Measurements from ENCODE around the gene ACIN1. TPM values are rescaled to one million over a fixed set of nuclear protein-coding genes. Genes with fewer than 3 reads are reported as not detected.

ACIN1 gene
- total RNA-seq, 1 experiment from 2014 or later: 179 TPM

DNA sequence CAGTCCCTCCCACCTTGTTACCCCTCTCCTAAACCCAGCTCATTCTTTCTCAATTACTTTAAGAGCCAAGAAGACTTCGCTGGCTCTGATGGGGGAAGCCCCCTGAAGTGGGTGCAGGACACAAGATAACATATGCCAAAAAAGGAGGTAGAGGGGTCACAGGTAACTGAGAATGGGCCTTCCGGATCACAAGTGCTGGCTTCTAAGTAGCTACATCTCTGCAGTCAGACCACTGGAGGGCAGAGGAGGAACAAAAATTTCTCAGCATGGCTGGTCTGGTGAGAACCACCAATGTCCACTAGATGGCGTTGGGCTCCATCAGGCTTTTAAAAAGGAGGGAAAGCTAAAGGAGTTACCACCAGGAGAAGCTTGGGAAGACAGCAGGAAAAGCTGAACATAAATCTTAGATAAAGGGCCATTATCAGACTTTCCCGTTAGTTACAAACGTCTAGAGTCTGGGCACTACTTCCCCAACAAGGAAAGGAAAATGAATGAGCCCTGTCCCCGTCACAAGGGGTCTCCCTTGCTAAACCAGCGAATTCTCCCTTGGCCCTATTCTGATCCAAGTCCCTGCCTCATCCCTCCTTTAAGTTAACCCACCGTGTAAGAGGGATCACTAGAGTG is 26.0 kb downstream of the ACIN1 start (continued):
- TF ChIP-seq CBX3 (IDR thresholded peaks at IDR 0.05; ENCODE audit: low read depth) (no peak), SP1 (IDR thresholded peaks at IDR 0.05; ENCODE audit: low read depth) (no peak), RAD21 (IDR thresholded peaks at IDR 0.05; ENCODE audit: low read depth) (peak; percentile 80), EZH2phosphoT487 (IDR thresholded peaks at IDR 0.05; ENCODE audit: borderline replicate concordance) (no peak), EGR1 (IDR thresholded peaks at IDR 0.05; ENCODE audit: low read depth) (no peak)

DNA sequence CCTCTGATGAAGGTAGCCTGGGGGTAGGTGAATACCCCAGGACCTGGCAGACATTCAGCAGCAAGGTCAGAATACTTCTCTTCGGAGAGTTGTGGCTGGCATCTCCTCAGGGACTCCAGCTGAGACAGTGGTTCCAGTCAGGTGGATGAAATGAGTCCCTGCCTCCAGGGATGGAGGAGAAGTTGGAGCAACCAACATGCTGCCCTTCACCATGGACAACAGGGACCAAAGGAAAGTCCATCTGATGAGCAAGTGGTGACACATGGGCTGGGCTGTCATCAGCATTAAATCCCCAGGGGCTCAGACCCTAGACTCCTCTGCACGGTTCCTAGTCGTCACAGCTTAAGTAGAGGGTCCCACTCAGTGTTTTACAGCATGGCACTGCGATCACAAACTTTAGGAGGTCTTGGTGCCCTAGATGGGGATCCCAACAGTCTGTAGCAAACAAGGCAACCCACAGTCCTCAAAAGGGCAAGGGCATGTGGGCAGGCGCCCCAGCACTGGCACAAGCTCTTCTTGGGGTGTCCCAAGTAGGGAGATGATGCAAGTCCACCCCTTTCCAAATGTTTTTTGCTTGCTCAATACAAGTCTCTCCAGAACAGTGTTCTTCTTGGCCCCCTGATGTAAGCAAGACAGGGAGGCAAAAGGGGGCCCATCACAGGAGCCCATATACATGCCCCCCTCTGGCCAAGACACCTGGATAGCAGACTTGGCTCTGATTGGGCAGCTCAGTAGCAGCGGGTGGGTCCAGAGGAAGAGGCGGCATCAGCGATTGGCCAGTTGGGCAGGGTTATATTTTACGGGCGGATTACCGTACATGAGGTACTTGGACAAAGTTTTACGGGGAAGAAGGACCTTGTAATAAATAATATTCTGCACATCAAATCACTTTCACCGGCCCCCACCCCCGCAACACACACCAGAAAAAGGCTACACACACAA is 26.8 kb downstream of the ACIN1 start:
- Histone ChIP-seq H3K4me3 (replicated peaks in 1 of 2; ENCODE audit: low read depth in 1 of 2, low read length in 2 of 2) (no peak overlapping the region), H3K36me3 (ENCODE audit: control insufficient read depth in 1 of 2, insufficient read depth in 2 of 2, low read length in 2 of 2) (peaks cover 41 to 61% of the 10 kb centered on the region in 2 experiments), H3K79me2 (ENCODE audit: insufficient read depth, low read length) (peaks cover 66% of the 10 kb centered on the region), H3K4me2 (ENCODE audit: low read length) (peak overlapping the region; percentile 17), H3K9me2 (ENCODE audit: insufficient read depth) (no peaks in the 10 kb centered on the region), H3K4me1 (ENCODE audit: control insufficient read depth in 1 of 2, insufficient read depth in 2 of 2, low read length in 2 of 2) (peaks cover 31 to 41% of the 10 kb centered on the region in 2 experiments), H3K27me3 (ENCODE audit: insufficient read depth, low read length) (no peaks in the 10 kb centered on the region), H3K9ac (ENCODE audit: low read length) (no peak overlapping the region), H2AFZ (ENCODE audit: low read depth, low read length, poor library complexity, severe bottlenecking) (no peak overlapping the region), H4K20me1 (ENCODE audit: insufficient read depth) (no peaks in the 10 kb centered on the region), H3K9me3 (ENCODE audit: control insufficient read depth in 1 of 2, insufficient read depth in 1 of 2, low read depth in 1 of 2, low read length in 2 of 2) (no peaks in the 10 kb centered on the region), H3K27ac (ENCODE audit: low read depth, low read length) (peak overlapping the region; percentile 11; the same call in 1 of the 2 replicates)
- RAD21 ChIA-PET (ENCODE audit: low non-redundant PET in 1 of 2, low total read pairs in 2 of 2, uncharacterized antibody in 2 of 2, unreplicated experiment in 2 of 2): interaction anchor here (0.6 to 1.2 kb wide), 10 partner anchors 10 to 85 kb away, joined by 3 to 5 read pairs (median 3); partner anchors contain the start of genes ACIN1 (in 2 of the 2), C14orf119 (in 1 of the 2) and CDH24 (in 1 of the 2)
- ATAC-seq: no peak
- BruUV-seq (replicated peaks): no TSS peak
- TF ChIP-seq, protein P1, sequence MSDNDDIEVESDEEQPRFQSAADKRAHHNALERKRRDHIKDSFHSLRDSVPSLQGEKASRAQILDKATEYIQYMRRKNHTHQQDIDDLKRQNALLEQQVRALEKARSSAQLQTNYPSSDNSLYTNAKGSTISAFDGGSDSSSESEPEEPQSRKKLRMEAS (IDR thresholded peaks at IDR 0.05): no peak
- TF ChIP-seq, protein P2, sequence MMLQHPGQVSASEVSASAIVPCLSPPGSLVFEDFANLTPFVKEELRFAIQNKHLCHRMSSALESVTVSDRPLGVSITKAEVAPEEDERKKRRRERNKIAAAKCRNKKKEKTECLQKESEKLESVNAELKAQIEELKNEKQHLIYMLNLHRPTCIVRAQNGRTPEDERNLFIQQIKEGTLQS (IDR thresholded peaks at IDR 0.05): no peak
- CTCF ChIA-PET: interaction anchor here (0.7 to 1.8 kb wide), 42 partner anchors 9 to 511 kb away, joined by 3 to 64 read pairs (median 6); partner anchors contain the start of genes ACIN1, AJUBA, C14orf119 and CDH24
- POLR2A ChIA-PET: interaction anchor here (0.8 to 1.9 kb wide), 7 partner anchors 10 to 239 kb away, joined by 3 to 19 read pairs (median 5); partner anchors contain the start of genes ACIN1, BCL2L2 and C14orf119
- intact Hi-C loops (cut with micrococcal nuclease): loop anchor here (2.0 kb wide), 1 partner anchor 27 kb away; the partner anchor contains the start of genes ACIN1 and C14orf119
- DNase-seq (ENCODE audit: low read depth, low spot score): no peak

Measured in HCT116 (cell line).